ENCODE measurements around the gene SLC34A3. TPM values are rescaled to one million over a fixed set of nuclear protein-coding genes. Genes with fewer than 3 reads are reported as not detected.

Gene SLC34A3
- total RNA-seq, 2 experiments from 2014 or later: not detected

- H3K9me3 Mint-ChIP-seq (ENCODE audit: low read depth): no peaks in the 10 kb centered on the region
- peaks cover 28% of the 10 kb centered on the region for H3K4me1 Mint-ChIP-seq
- no peaks in the 10 kb centered on the region for H3K27me3 Mint-ChIP-seq
- ATAC-seq (no peak), DNase-seq (no peak)
- peaks cover 12% of the 10 kb centered on the region for H3K36me3 Mint-ChIP-seq
- H3K4me3 Mint-ChIP-seq: no peak overlapping the region
- CTCF ChIA-PET: interaction anchor here (1.0 to 1.4 kb wide), 3 partner anchors 14 to 35 kb away, joined by 3 to 4 read pairs (median 3); no protein-coding TSS in a partner anchor
- no peak overlapping the region for H3K27ac Mint-ChIP-seq
Measured at GRCh38 chr9:137272241-137273094, 41.8 kb downstream of the SLC34A3 start.

- Mint-ChIP-seq H3K36me3 (peaks cover 10% of the 10 kb centered on the region), H3K27me3 (no peaks in the 10 kb centered on the region), H3K4me3 (no peak overlapping the region), H3K4me1 (peaks cover 23% of the 10 kb centered on the region), H3K9me3 (ENCODE audit: low read depth) (no peaks in the 10 kb centered on the region), H3K27ac (no peak overlapping the region)
- ATAC-seq (no peak), DNase-seq (no peak)
- CTCF ChIA-PET: interaction anchor here (1.0 to 1.4 kb wide), 3 partner anchors 13 to 36 kb away, joined by 3 to 4 read pairs (median 3); no protein-coding TSS in a partner anchor
Measured at GRCh38 chr9:137273095-137273490, 42.4 kb downstream of the SLC34A3 start.

- peaks cover 20% of the 10 kb centered on the region for H3K4me1 Mint-ChIP-seq
- peaks cover 7% of the 10 kb centered on the region for H3K36me3 Mint-ChIP-seq
- DNase-seq: no peak
- no peaks in the 10 kb centered on the region for H3K9me3 Mint-ChIP-seq (ENCODE audit: low read depth)
- no peaks in the 10 kb centered on the region for H3K27me3 Mint-ChIP-seq
- H3K4me3 Mint-ChIP-seq: no peak overlapping the region
- no peak for ATAC-seq
- no peak overlapping the region for H3K27ac Mint-ChIP-seq
- CTCF ChIA-PET: interaction anchor here (0.8 to 1.3 kb wide), 3 partner anchors 9 to 17 kb away, joined by 3 to 5 read pairs (median 3); no protein-coding TSS in a partner anchor
Measured at GRCh38 chr9:137273611-137274320, 43.1 kb downstream of the SLC34A3 start.

DNA sequence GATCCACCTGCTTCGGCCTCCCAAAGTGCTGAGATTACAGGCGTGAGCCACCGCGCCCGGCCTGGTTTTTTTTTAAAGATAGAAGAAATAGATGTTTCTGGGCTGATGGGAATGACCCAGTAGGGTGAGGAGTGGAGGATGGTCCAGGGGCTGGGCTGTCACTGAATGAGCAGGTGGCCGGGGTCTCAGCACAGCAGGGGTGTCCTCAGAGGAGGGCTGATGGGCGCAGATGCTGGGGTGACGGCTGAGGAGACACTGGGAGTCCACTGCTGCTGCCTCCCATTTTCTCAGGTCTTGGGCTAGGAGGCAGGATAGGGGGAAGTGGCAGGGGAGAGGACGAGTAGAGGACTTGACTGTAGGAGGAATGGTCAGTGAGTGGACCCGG, 44.5 kb downstream of the SLC34A3 start:
- Mint-ChIP-seq H3K4me3 (no peak overlapping the region), H3K36me3 (peaks cover 4% of the 10 kb centered on the region), H3K4me1 (peaks cover 13% of the 10 kb centered on the region), H3K9me3 (ENCODE audit: low read depth) (no peaks in the 10 kb centered on the region), H3K27me3 (no peaks in the 10 kb centered on the region), H3K27ac (no peak overlapping the region)
- DNase-seq (no peak), ATAC-seq (no peak)
- CTCF ChIA-PET: no interaction called here

- Mint-ChIP-seq H3K4me1 (peaks cover 13% of the 10 kb centered on the region), H3K36me3 (peaks cover 4% of the 10 kb centered on the region), H3K9me3 (ENCODE audit: low read depth) (no peaks in the 10 kb centered on the region), H3K27me3 (no peaks in the 10 kb centered on the region), H3K4me3 (no peak overlapping the region), H3K27ac (no peak overlapping the region)
- DNase-seq (no peak), ATAC-seq (no peak)
- CTCF ChIA-PET: interaction anchor here (0.6 kb wide), 1 partner anchor 39 kb away, joined by 3 read pairs; no protein-coding TSS in a partner anchor
Measured at GRCh38 chr9:137275588-137276472, 45.1 kb downstream of the SLC34A3 start.

GRCh38 chr9:137276473-137277328, 46.0 kb downstream of the SLC34A3 start:
- no peak overlapping the region for H3K27ac Mint-ChIP-seq
- no peaks in the 10 kb centered on the region for H3K9me3 Mint-ChIP-seq (ENCODE audit: low read depth)
- no peak for DNase-seq

GRCh38 chr9:137277329-137278041, 46.8 kb downstream of the SLC34A3 start, which contains the start of gene TOR4A:
Gene TOR4A, plus strand, starts transcription at chr9:137277726. Its CDS starts 964 bp downstream, at chr9:137278690.
- peaks cover 1% of the 10 kb centered on the region for H3K27me3 Mint-ChIP-seq
- H3K4me3 Mint-ChIP-seq: peak within 1 kb of the TSS; percentile 70
- peak; percentile 79 for ATAC-seq
- no peaks in the 10 kb centered on the region for H3K9me3 Mint-ChIP-seq (ENCODE audit: low read depth)
- peaks cover 7% of the 10 kb centered on the region for H3K4me1 Mint-ChIP-seq
- H3K36me3 Mint-ChIP-seq: peaks cover 2% of the 10 kb centered on the region
- CTCF ChIA-PET: interaction anchor here (0.7 to 1.5 kb wide), 11 partner anchors 9 to 243 kb away, joined by 3 to 7 read pairs (median 3); partner anchors contain the start of genes ANAPC2, NRARP and SSNA1
- peak within 1 kb of the TSS; percentile 74 for H3K27ac Mint-ChIP-seq
- peak; percentile 73 for DNase-seq

More at GRCh38 chr9:137276473-137277328, 46.0 kb downstream of the SLC34A3 start:
- CTCF ChIA-PET: interaction anchor here (0.6 to 1.5 kb wide), 10 partner anchors 9 to 242 kb away, joined by 3 to 7 read pairs (median 3); partner anchors contain the start of gene NRARP
- peaks cover 6% of the 10 kb centered on the region for H3K4me1 Mint-ChIP-seq
- H3K4me3 Mint-ChIP-seq: no peak overlapping the region
- H3K36me3 Mint-ChIP-seq: peaks cover 2% of the 10 kb centered on the region
- H3K27me3 Mint-ChIP-seq: no peaks in the 10 kb centered on the region
- ATAC-seq: no peak

DNA sequence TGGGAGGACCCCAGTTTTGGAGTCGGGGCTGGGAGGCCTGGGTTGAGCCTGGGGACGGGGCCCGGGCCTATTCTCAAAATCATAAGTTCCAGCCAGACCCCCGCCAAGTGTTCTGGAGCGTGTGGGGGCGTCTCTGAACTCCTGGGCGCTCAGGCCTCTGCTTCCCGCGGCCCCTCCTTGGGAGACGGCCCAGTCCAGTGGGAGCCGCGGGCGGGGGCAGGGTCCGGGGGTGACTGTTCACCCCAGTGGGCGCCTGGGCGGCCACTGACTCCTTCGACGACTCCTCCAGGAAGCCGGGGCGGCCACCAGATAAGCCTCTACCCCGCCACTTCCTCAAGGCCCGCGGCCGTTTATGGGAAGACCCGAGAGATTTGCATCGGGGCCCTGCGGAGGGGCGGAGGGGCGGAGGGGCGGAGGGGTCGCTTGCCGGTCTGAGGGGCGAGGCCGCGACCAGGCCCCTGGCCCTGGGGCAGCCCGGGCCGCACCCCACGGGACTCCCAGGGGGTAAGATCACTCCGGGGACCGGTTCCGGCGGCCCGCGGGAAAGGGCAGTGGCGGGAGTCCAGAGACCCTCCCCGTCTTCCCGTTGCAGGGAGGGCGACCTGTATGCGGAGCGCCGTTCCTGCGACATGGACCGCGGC, 47.5 kb downstream of the SLC34A3 start:
- Mint-ChIP-seq H3K36me3 (peaks cover 2% of the 10 kb centered on the region), H3K27me3 (peaks cover 3% of the 10 kb centered on the region), H3K9me3 (ENCODE audit: low read depth) (no peaks in the 10 kb centered on the region), H3K27ac (peak overlapping the region; percentile 74), H3K4me3 (peak overlapping the region; percentile 70), H3K4me1 (peaks cover 9% of the 10 kb centered on the region)
- ATAC-seq (peak; percentile 16), DNase-seq (no peak)
- CTCF ChIA-PET: interaction anchor here (0.7 to 1.5 kb wide), 10 partner anchors 9 to 243 kb away, joined by 3 to 7 read pairs (median 3); partner anchors contain the start of genes ANAPC2, NRARP and SSNA1

- H3K9me3 Mint-ChIP-seq (ENCODE audit: low read depth): no peaks in the 10 kb centered on the region
- peaks cover 3% of the 10 kb centered on the region for H3K27me3 Mint-ChIP-seq
- peaks cover 2% of the 10 kb centered on the region for H3K36me3 Mint-ChIP-seq
- no peak overlapping the region for H3K27ac Mint-ChIP-seq
- CTCF ChIA-PET: interaction anchor here (1.1 to 1.8 kb wide), 2 partner anchors 42 to 256 kb away, joined by 3 to 5 read pairs; no protein-coding TSS in a partner anchor
- DNase-seq: no peak
- no peak for ATAC-seq
- no peak overlapping the region for H3K4me3 Mint-ChIP-seq
- peaks cover 9% of the 10 kb centered on the region for H3K4me1 Mint-ChIP-seq
Measured at GRCh38 chr9:137278721-137279711, 48.3 kb downstream of the SLC34A3 start.
